ENCODE measurements around the gene GLI1. TPM values are rescaled to one million over a fixed set of nuclear protein-coding genes. Genes with fewer than 3 reads are reported as not detected.
"Not testable (repeated sequence)": the region's sequence is repeated elsewhere in the genome, so short reads cannot be mapped to it uniquely, and the experiment has no call there.

The GLI1 gene
- total RNA-seq, 2 experiments from 2014 or later = 0.40 to 0.73 TPM

DNA sequence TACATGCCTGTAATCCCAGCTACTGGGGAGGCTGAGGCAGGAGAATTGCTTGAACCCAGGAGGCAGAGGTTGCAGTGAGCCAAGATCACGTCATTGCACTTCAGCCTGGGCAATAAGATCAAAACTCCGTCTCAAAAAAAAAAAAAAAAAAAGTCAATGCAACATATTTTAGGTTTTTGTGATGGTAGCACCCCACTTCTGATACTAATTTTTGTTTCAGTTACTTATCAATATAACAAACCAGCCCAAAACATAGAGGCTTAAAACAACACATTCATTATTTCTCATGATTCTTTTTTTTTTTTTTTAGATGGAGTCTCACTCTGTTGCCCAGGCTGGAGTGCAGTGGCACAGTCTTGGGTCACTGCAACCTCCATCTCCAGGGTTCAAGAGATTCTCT is 18.2 kb upstream of the GLI1 start:
- H3K27ac Mint-ChIP-seq; H3K4me1 Mint-ChIP-seq; H3K9me3 Mint-ChIP-seq (ENCODE audit: low read depth); H3K4me3 Mint-ChIP-seq; H3K27me3 Mint-ChIP-seq; DNase-seq; intact Hi-C loops (cut with DNase I, micrococcal nuclease); ATAC-seq; H3K36me3 Mint-ChIP-seq (ENCODE audit: low read depth): not testable (repeated sequence)
- ChIA-PET POLR2A (interaction anchor here (0.7 kb wide), 1 partner anchor 104 kb away, joined by 3 read pairs; no protein-coding TSS in a partner anchor), CTCF (interaction anchor here (0.5 to 0.7 kb wide), 2 partner anchors 21 to 57 kb away, joined by 3 to 5 read pairs; no protein-coding TSS in a partner anchor)

DNA sequence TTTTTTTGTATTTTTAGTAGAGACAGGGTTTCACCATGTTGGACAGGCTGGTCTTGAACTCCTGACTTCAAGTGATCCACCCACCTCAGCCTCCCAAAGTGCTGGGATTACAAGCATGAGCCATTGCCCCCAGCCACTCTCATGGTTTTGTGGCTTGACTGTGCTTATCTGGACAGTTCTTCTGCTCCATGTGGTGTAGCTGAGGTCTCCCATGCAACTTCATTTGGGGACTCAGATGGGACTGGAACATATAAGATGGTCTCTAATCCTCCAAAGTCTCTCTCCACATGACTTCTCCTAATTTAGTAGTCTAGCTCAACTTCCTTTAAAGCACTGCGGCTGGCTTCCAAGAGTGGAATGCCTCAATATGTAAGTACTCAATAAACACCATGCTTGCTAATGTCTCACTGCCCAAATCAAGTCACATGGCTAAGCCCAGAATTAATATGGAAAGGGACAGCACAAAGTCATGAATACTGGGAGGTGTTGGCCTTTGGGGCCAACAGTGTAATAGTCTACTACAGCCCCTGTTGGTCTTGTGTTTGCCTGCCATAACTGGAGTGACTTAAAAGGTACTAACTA is 17.6 kb upstream of the GLI1 start:
- Mint-ChIP-seq H3K36me3 (ENCODE audit: low read depth) (peaks cover 1% of the 10 kb centered on the region), H3K4me3 (no peak overlapping the region), H3K27ac (no peak overlapping the region), H3K27me3 (peaks cover 4% of the 10 kb centered on the region), H3K4me1 (no peaks in the 10 kb centered on the region), H3K9me3 (ENCODE audit: low read depth) (peaks cover 5% of the 10 kb centered on the region)
- ATAC-seq (no peak), DNase-seq (no peak)
- POLR2A ChIA-PET = interaction anchor here (0.7 kb wide), 1 partner anchor 105 kb away, joined by 3 read pairs; no protein-coding TSS in a partner anchor
- intact Hi-C loops (cut with DNase I, micrococcal nuclease) = no loop called here
- CTCF ChIA-PET = interaction anchor here (0.5 to 1.5 kb wide), 4 partner anchors 10 to 142 kb away, joined by 3 to 5 read pairs (median 4); no protein-coding TSS in a partner anchor

DNA sequence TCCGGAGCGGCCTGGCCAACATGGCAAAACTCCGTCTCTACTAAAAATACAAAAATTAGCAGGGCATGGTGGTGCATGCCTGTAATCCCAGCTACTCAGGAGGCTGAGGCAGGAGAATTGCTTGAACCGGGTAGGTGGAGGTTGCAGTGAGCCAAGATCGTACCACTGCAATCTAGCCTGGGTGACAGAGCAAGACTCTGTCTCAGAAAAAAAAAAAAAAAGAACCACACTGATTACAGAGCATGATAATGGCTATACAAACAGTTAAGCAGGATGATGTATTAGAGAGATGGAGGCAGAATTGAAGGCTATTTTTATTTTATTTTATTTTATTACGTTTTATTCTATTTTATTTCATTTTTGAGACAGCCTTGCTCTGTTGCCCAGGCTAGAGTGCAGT is 15.2 kb upstream of the GLI1 start:
- H3K27ac Mint-ChIP-seq; POLR2A ChIA-PET; H3K9me3 Mint-ChIP-seq (ENCODE audit: low read depth); DNase-seq; H3K27me3 Mint-ChIP-seq; H3K4me1 Mint-ChIP-seq; ATAC-seq; H3K4me3 Mint-ChIP-seq; H3K36me3 Mint-ChIP-seq (ENCODE audit: low read depth); intact Hi-C loops (cut with DNase I, micrococcal nuclease): not testable (repeated sequence)
- CTCF ChIA-PET = interaction anchor here (0.5 to 1.4 kb wide), 4 partner anchors 8 to 64 kb away, joined by 4 to 8 read pairs (median 6); no protein-coding TSS in a partner anchor

DNA sequence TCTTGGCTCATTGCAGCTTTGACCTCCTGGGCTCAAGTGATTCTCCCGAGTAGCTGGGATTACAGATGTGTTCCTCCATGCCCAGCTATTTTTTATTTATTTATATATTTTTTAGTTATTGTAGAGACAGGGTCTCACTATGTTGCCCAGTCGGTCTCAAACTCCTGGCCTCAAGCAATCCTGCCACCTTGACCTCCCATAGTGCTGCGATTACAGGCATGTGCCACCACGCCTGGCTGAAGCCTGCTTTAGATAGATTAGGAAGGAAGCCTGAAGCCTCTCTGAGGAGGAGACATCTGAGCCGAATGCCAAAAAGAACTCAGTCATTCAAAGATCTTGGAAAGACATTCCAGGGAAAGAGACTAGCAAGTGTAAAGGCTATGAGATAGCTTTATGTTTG is 14.8 kb upstream of the GLI1 start:
- Mint-ChIP-seq H3K9me3 (ENCODE audit: low read depth) (peaks cover 5% of the 10 kb centered on the region), H3K36me3 (ENCODE audit: low read depth) (peaks cover 1% of the 10 kb centered on the region), H3K27me3 (peaks cover 4% of the 10 kb centered on the region), H3K4me1 (no peaks in the 10 kb centered on the region), H3K4me3 (no peak overlapping the region), H3K27ac (no peak overlapping the region)
- CTCF ChIA-PET = interaction anchor here (0.5 to 2.1 kb wide), 6 partner anchors 8 to 64 kb away, joined by 3 to 8 read pairs (median 6); no protein-coding TSS in a partner anchor
- intact Hi-C loops (cut with DNase I, micrococcal nuclease) = no loop called here
- ATAC-seq = no peak
- DNase-seq = no peak
- POLR2A ChIA-PET = no interaction called here

DNA sequence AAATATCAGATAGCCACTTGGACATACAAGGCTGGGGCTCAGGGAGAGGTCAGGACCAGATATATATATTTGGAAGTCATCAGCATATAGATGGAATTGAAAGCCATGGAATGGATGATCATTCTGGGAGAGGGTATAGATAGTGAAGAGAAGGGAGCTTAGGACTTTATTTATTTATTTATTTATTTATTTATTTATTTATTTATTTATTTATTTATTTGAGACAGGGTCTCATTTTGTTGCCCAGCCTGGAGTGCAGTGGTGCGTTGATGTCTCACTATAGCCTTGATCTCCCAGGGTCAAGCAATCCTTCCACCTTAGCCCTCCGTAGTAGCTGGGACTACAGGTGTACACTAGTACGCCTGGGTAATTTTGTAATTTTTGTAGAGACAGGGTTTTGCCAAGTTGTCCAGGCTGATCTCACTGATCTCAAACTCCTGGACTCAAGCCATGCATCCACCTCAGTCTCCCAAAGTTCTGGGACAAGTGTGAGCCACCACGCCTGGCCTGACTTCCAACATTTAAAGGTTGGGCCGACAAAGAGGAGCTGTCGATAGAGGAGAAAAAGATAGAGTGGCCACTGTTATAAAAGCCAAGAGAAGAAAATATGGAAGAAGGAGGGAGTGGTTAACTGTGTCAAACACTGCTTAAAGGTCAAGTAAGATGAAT is 13.2 kb upstream of the GLI1 start:
- intact Hi-C loops (cut with DNase I, micrococcal nuclease) = no loop called here
- ChIA-PET POLR2A (interaction anchor here (0.6 kb wide), 2 partner anchors 140 to 499 kb away, joined by 3 to 4 read pairs; no protein-coding TSS in a partner anchor), CTCF (interaction anchor here (0.6 to 2.1 kb wide), 2 partner anchors 12 to 179 kb away, joined by 3 to 6 read pairs; no protein-coding TSS in a partner anchor)
- H3K27me3 Mint-ChIP-seq = no peaks in the 10 kb centered on the region
- no peak overlapping the region for H3K27ac Mint-ChIP-seq
- DNase-seq (no peak), ATAC-seq (no peak)
- H3K36me3 Mint-ChIP-seq (ENCODE audit: low read depth) = peaks cover 1% of the 10 kb centered on the region
- peaks cover 3% of the 10 kb centered on the region for H3K9me3 Mint-ChIP-seq (ENCODE audit: low read depth)
- H3K4me1 Mint-ChIP-seq = no peaks in the 10 kb centered on the region
- H3K4me3 Mint-ChIP-seq = no peak overlapping the region

DNA sequence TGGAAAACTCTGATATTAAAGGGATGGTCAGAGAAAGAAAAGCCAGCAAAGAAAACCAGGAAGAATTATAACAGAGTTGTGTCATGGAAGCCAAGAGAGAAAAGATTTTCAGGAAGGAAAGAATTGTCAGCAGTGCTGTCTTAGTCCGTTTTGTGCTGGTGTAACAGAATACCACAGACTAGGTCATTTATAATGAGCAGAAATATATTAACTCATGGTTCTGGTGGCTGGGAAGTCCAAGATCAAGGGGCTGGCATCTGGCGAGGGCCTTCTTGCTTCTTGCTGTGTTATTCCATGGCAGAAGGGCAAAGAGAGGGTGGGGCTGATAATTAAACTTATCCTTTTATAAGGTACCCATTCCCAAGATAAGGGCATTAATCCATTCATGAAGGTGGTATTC is 10.9 kb upstream of the GLI1 start:
- Mint-ChIP-seq H3K9me3 (ENCODE audit: low read depth) (no peaks in the 10 kb centered on the region), H3K27ac (no peak overlapping the region), H3K4me1 (peaks cover 11% of the 10 kb centered on the region), H3K27me3 (no peaks in the 10 kb centered on the region), H3K36me3 (ENCODE audit: low read depth) (no peaks in the 10 kb centered on the region), H3K4me3 (no peak overlapping the region)
- ChIA-PET CTCF (interaction anchor here (0.9 to 1.1 kb wide), 2 partner anchors 9 to 10 kb away, joined by 3 to 5 read pairs; no protein-coding TSS in a partner anchor), POLR2A (no interaction called here)
- DNase-seq (no peak), ATAC-seq (no peak)
- intact Hi-C loops (cut with DNase I, micrococcal nuclease) = no loop called here

DNA sequence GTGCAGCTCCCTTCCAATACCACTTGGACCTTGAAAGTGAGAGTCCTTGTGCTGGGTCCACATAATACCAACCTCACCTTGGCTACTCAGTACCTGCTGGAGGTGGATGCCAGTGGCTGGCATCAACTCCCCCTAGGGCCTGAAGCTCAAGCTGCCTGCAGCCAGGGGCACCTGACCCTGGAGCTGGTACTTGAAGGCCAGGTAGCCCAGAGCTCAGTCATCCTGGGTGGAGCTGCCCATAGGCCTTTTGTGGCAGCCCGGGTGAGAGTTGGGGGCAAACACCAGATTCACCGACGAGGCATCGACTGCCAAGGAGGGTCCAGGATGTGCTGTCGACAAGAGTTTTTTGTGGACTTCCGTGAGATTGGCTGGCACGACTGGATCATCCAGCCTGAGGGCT is 10.2 kb upstream of the GLI1 start:
- CTCF ChIA-PET = interaction anchor here (0.6 kb wide), 1 partner anchor 23 kb away, joined by 3 read pairs; no protein-coding TSS in a partner anchor
- Mint-ChIP-seq H3K9me3 (ENCODE audit: low read depth) (no peaks in the 10 kb centered on the region), H3K4me3 (no peak overlapping the region), H3K27me3 (no peaks in the 10 kb centered on the region), H3K36me3 (ENCODE audit: low read depth) (no peaks in the 10 kb centered on the region), H3K27ac (no peak overlapping the region), H3K4me1 (peaks cover 12% of the 10 kb centered on the region)
- POLR2A ChIA-PET = no interaction called here
- no peak for DNase-seq
- intact Hi-C loops (cut with DNase I, micrococcal nuclease) = no loop called here
- no peak for ATAC-seq

DNA sequence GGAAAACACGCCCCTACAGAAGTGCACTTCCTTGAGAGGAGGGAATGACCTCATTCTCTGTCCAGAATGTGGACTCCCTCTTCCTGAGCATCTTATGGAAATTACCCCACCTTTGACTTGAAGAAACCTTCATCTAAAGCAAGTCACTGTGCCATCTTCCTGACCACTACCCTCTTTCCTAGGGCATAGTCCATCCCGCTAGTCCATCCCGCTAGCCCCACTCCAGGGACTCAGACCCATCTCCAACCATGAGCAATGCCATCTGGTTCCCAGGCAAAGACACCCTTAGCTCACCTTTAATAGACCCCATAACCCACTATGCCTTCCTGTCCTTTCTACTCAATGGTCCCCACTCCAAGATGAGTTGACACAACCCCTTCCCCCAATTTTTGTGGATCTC is 9.5 kb upstream of the GLI1 start:
- no peaks in the 10 kb centered on the region for H3K36me3 Mint-ChIP-seq (ENCODE audit: low read depth)
- H3K4me3 Mint-ChIP-seq = no peak overlapping the region
- ChIA-PET CTCF (interaction anchor here (1.7 to 4.8 kb wide), 2 partner anchors 9 to 142 kb away, joined by 6 to 63 read pairs; partner anchors contain the start of gene GLI1), POLR2A (no interaction called here)
- H3K9me3 Mint-ChIP-seq (ENCODE audit: low read depth) = no peaks in the 10 kb centered on the region
- peaks cover 14% of the 10 kb centered on the region for H3K4me1 Mint-ChIP-seq
- H3K27ac Mint-ChIP-seq = no peak overlapping the region
- no peak for ATAC-seq
- intact Hi-C loops (cut with DNase I, micrococcal nuclease) = no loop called here
- DNase-seq = no peak
- no peaks in the 10 kb centered on the region for H3K27me3 Mint-ChIP-seq

DNA sequence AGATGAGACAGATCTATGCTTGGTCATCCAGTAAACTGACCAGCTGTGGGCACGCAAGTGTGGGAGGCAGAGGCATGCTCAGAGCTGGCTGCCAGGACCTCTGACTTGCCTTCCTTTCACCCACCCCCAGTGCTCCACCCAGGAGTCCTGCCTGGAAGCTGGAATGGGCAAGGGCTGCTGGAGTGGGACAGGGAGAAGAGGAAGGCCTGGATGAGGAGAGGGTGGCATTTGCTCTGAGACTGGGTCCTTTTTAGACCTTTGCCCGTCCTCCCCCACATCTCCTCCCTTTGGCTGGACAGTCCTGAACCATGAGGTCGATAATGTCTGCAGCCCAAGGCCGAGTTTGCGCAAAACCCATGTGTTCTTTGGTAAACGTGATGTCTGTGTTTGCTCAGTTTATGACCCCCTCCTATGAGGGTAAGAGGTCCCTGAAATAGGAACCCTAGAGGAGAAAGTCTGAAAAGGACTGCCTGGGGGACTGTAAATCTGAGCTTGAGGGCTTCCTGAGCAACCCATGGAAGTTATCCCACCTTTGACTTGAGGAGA is 8.3 kb upstream of the GLI1 start:
- ATAC-seq (no peak), DNase-seq (no peak)
- no peak overlapping the region for H3K27ac Mint-ChIP-seq
- intact Hi-C loops (cut with DNase I, micrococcal nuclease) = no loop called here
- CTCF ChIA-PET = interaction anchor here (0.5 to 4.8 kb wide), 13 partner anchors 8 to 289 kb away, joined by 3 to 63 read pairs (median 6); partner anchors contain the start of gene GLI1
- H3K27me3 Mint-ChIP-seq = no peaks in the 10 kb centered on the region
- no peak overlapping the region for H3K4me3 Mint-ChIP-seq
- no peaks in the 10 kb centered on the region for H3K9me3 Mint-ChIP-seq (ENCODE audit: low read depth)
- peaks cover 24% of the 10 kb centered on the region for H3K4me1 Mint-ChIP-seq
- POLR2A ChIA-PET = interaction anchor here (0.7 to 1.5 kb wide), 2 partner anchors 69 to 181 kb away, joined by 4 read pairs; partner anchors contain the start of gene DDIT3
- no peaks in the 10 kb centered on the region for H3K36me3 Mint-ChIP-seq (ENCODE audit: low read depth)

DNA sequence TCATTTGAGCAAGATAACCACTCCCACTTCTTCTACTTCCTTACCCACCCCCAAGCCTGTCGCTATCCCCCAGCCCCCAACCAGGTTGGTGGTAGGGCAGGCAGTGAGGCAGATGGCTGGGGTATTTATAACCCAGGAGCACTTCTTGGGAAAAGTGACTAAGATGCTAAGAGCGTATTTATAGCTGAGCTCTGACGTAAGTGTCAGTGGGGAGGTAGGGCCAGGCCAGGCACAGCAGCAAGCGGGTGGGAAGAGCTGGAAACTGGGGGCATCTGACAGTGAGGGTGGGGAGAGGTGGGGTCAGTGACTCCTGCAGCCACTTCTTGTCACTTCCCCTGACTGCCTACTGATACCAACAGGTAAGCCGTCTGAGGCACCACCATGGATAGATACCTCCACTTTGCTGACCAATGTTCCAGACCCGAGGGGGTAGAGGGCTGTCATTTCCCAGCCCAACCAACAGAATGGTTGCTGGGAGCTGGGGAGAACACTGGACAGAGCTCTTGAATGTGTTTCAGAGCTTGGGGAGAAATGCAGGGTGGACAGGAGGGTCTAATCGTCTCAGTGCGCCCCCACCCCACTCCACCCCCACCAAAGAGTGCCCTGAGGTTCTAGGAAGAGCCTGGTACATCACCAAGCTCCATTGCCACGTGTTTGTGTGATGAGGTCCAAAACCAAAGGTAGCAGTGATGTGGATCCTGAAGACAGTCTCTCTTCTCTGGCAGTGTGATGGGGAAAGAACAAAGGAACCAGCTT is 7.2 kb upstream of the GLI1 start:
- H3K4me3 Mint-ChIP-seq = peak overlapping the region; percentile 31
- H3K27me3 Mint-ChIP-seq = no peaks in the 10 kb centered on the region
- peak; percentile 48 for DNase-seq
- ATAC-seq = peak; percentile 55
- intact Hi-C loops (cut with DNase I, micrococcal nuclease) = loop anchor here (2.0 kb wide), 3 partner anchors 146 to 240 kb away; no protein-coding TSS in a partner anchor
- H3K36me3 Mint-ChIP-seq (ENCODE audit: low read depth) = no peaks in the 10 kb centered on the region
- peaks cover 26% of the 10 kb centered on the region for H3K4me1 Mint-ChIP-seq
- H3K9me3 Mint-ChIP-seq (ENCODE audit: low read depth) = no peaks in the 10 kb centered on the region
- H3K27ac Mint-ChIP-seq = peak overlapping the region; percentile 47
- CTCF ChIA-PET = interaction anchor here (0.6 to 4.8 kb wide), 50 partner anchors 8 to 430 kb away, joined by 3 to 63 read pairs (median 4); partner anchors contain the start of gene INHBC
- POLR2A ChIA-PET = interaction anchor here (0.5 to 1.5 kb wide), 3 partner anchors 66 to 68 kb away, joined by 3 to 4 read pairs (median 4); partner anchors contain the start of gene DDIT3
